Nephron (organoid): ENCODE data around the gene HACD2.

Experiments
- H3K27ac Mint-ChIP-seq, 3 experiments: 2 replicates each; pipeline ENCODE4 v1.8.0; 2020; ENCODE audit warnings: mixed read lengths in 3 of 3, mild to moderate bottlenecking in 2 of 3, moderate library complexity in 1 of 3
- H3K27me3 Mint-ChIP-seq: 2 replicates; pipeline ENCODE4 v1.8.0; 2021; ENCODE audit warnings: low read depth, mild to moderate bottlenecking, moderate library complexity, mixed read lengths
- H3K36me3 Mint-ChIP-seq: 2 replicates; pipeline ENCODE4 v1.8.0; 2020; ENCODE audit warnings: low read depth, mixed read lengths
- H3K4me1 Mint-ChIP-seq: 2 replicates; pipeline ENCODE4 v1.8.0; 2020; ENCODE audit warnings: mixed read lengths
- H3K4me3 Mint-ChIP-seq, 3 experiments: 2 replicates each; pipeline ENCODE4 v1.8.0; 2020; ENCODE audit warnings: mild to moderate bottlenecking in 3 of 3, mixed read lengths in 3 of 3, moderate library complexity in 2 of 3
- H3K9me3 Mint-ChIP-seq: 2 replicates; pipeline ENCODE4 v1.8.0; 2020; ENCODE audit warnings: mixed read lengths
- CTCF ChIP-seq, 3 experiments: fragments of 200-600 bp; sonication (generic); IDR thresholded peaks; one replicate each; pipeline ENCODE4 v1.5.0; 2021; ENCODE audit warnings: antibody characterized with exemption in 3 of 3; ENCODE audit not compliant: unreplicated experiment in 3 of 3

HACD2 gene

DNA sequence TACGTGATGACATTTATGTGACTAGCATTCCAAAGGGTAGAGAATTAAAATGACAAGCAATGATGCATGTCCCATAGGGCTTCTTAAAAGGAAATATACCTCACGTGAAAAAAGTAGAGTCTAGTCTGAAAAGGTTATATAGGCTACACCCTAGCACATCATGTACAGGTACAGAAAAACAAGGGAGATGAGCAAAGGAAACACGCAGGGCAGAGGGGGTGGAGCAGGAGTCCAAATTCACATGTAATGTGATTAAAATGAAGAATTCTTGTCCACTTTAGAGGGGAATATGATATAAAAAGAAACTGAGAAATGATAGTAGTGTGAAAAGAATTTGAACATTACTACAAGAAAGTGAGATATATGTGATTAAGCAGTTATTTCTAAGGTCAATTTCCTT, 59.4 kb downstream of the HACD2 start:
- peaks cover 26% of the 10 kb centered on the region for H3K36me3 Mint-ChIP-seq
- no peak overlapping the region for H3K27ac Mint-ChIP-seq
- H3K27me3 Mint-ChIP-seq = no peaks in the 10 kb centered on the region
- no peak overlapping the region for H3K4me3 Mint-ChIP-seq
- H3K4me1 Mint-ChIP-seq = peaks cover 12% of the 10 kb centered on the region
- TF ChIP-seq CTCF (IDR thresholded peaks at IDR 0.05; ENCODE audit: unreplicated experiment in 3 of 3) = no peak
- no peaks in the 10 kb centered on the region for H3K9me3 Mint-ChIP-seq

GRCh38 chr3:123524981-123525380, 59.9 kb downstream of the HACD2 start:
- no peak for TF ChIP-seq CTCF (IDR thresholded peaks at IDR 0.05; ENCODE audit: unreplicated experiment in 3 of 3)
- no peak overlapping the region for H3K27ac Mint-ChIP-seq
- H3K27me3 Mint-ChIP-seq = no peaks in the 10 kb centered on the region
- peaks cover 12% of the 10 kb centered on the region for H3K4me1 Mint-ChIP-seq
- H3K9me3 Mint-ChIP-seq = no peaks in the 10 kb centered on the region
- no peak overlapping the region for H3K4me3 Mint-ChIP-seq
- H3K36me3 Mint-ChIP-seq = peaks cover 26% of the 10 kb centered on the region

GRCh38 chr3:123523023-123523412, 61.8 kb downstream of the HACD2 start:
- Mint-ChIP-seq H3K27ac (no peak overlapping the region), H3K4me1 (peaks cover 12% of the 10 kb centered on the region), H3K9me3 (no peaks in the 10 kb centered on the region), H3K27me3 (no peaks in the 10 kb centered on the region), H3K36me3 (peaks cover 26% of the 10 kb centered on the region), H3K4me3 (no peak overlapping the region)
- TF ChIP-seq CTCF (IDR thresholded peaks at IDR 0.05; ENCODE audit: unreplicated experiment in 3 of 3) = no peak

DNA sequence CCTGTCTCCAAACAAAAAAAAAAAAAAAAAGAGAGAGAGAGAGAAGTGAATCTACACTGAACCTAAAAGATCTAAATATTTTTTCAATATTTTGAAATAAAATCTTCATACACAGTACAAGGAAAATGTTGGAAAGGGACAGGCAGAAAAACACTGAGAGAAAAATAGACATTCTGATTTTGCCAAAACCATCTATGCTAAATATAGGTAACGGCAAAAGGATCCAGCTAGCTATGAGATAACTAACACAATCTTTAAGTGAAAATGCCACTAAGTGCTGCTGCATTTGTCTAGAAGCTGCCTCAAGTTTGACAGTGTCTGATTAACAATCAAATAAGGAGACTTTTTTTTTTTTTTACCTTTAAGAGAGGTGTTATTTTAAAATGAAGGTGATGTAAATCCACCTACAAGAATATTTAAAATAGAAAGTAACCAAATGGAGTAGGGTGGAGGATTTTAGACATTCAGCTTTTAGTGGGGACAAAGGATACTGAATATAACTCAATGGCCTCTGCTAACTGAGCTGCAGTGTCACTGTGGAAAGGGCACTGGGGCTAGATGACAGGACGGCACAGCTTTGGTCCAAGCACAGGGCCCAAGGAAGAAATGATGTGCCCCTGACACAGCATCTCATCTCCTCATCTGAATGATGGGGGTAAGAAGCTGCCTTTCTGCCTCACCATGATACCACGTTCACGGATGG, 62.4 kb downstream of the HACD2 start:
- TF ChIP-seq CTCF (IDR thresholded peaks at IDR 0.05; ENCODE audit: unreplicated experiment in 3 of 3) = no peak
- Mint-ChIP-seq H3K36me3 (peaks cover 22% of the 10 kb centered on the region), H3K4me3 (no peak overlapping the region), H3K27me3 (no peaks in the 10 kb centered on the region), H3K27ac (no peak overlapping the region), H3K4me1 (peaks cover 12% of the 10 kb centered on the region), H3K9me3 (no peaks in the 10 kb centered on the region)

DNA sequence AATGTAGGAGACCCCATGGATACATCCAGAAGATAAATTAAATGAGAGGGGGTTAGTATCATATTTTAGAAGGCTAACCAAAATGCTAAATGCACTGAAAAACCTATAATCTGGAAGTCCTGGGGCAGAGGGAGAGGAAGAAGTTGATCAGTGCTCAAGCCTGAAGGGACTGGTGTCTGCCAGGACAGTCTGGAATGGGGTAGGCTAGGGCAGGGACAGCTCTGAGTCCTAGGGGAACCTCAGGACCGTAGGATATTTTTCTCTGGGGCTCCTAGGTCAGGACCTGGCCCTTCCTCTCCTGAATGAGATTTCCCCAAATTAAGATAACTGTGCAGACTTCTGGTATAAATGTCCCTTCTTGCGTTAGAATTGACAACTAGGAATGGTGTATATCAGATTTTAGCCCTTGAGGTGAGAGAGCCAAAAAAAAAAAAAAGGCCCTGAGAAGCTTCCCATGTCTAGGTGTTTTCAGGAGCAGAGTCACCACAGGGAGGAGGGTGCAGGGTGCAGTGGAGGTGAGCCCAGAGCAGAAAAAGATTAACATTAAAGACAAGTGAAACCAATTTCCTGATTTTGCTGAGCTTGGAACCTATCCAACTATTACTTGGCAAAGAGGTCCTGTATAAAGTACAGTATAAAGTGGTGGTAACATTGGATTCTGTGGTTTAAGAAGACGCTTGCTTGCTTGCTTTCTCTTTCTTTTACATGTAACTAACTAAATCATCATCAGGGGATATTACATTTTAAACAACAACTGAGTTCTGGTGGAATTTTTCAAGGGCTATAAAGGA, 63.5 kb downstream of the HACD2 start:
- no peak overlapping the region for H3K4me3 Mint-ChIP-seq
- peaks cover 12% of the 10 kb centered on the region for H3K4me1 Mint-ChIP-seq
- no peak for TF ChIP-seq CTCF (IDR thresholded peaks at IDR 0.05; ENCODE audit: unreplicated experiment in 3 of 3)
- no peaks in the 10 kb centered on the region for H3K9me3 Mint-ChIP-seq
- no peaks in the 10 kb centered on the region for H3K27me3 Mint-ChIP-seq
- peaks cover 23% of the 10 kb centered on the region for H3K36me3 Mint-ChIP-seq
- peak overlapping the region; percentile 12 to 68 (median 61) for H3K27ac Mint-ChIP-seq
